HepG2 (cell line): ENCODE results near the gene SP5. TPM values are rescaled to one million over a fixed set of nuclear protein-coding genes. Genes with fewer than 3 reads are reported as not detected.

Experiments used
- DNMT1 ChIP-seq: sonication (generic); formaldehyde crosslinking; IDR thresholded peaks from 2 replicates; pipeline ENCODE4 v1.5.1; 2020; ENCODE audit warnings: mild to moderate bottlenecking, missing genetic modification reagents
- GABPB1 ChIP-seq: IDR thresholded peaks from 2 replicates; pipeline ENCODE4 v1.6.1; 2016; ENCODE audit warnings: mild to moderate bottlenecking, missing genetic modification reagents, moderate library complexity, missing compliant biosample characterization
- MXD3 ChIP-seq: IDR thresholded peaks from 2 replicates; pipeline ENCODE4 v1.6.1; 2016; ENCODE audit warnings: mild to moderate bottlenecking, missing biosample characterization, missing genetic modification reagents
- NFE2 ChIP-seq: sonication (generic); formaldehyde crosslinking; IDR thresholded peaks from 2 replicates; pipeline ENCODE4 v1.4.0; 2020; ENCODE audit warnings: missing genetic modification reagents
- POLR2G ChIP-seq: fragments of 200-400 bp; formaldehyde crosslinking; IDR thresholded peaks from 2 replicates; pipeline ENCODE4 v1.6.1; 2018; ENCODE audit warnings: mild to moderate bottlenecking, low read depth, low read length, moderate library complexity
- RXRA ChIP-seq: sonication (generic); formaldehyde crosslinking; IDR thresholded peaks from 2 replicates; pipeline ENCODE4 v1.5.1; 2020; ENCODE audit warnings: missing genetic modification reagents
- SNAI1 ChIP-seq: sonication (generic); formaldehyde crosslinking; IDR thresholded peaks from 2 replicates; pipeline ENCODE4 v1.5.0; 2020; ENCODE audit warnings: mild to moderate bottlenecking, missing genetic modification reagents, borderline replicate concordance
- THRA ChIP-seq: sonication (generic); formaldehyde crosslinking; IDR thresholded peaks from 2 replicates; pipeline ENCODE4 v1.4.0; 2020; ENCODE audit warnings: missing genetic modification reagents, borderline replicate concordance
- TMF1 ChIP-seq: sonication (generic); formaldehyde crosslinking; IDR thresholded peaks from 2 replicates; pipeline ENCODE4 v1.8.1; 2022; ENCODE audit warnings: low read depth, missing genetic modification reagents
- ZNF235 ChIP-seq: sonication (generic); formaldehyde crosslinking; IDR thresholded peaks from 2 replicates; pipeline ENCODE4 v1.8.1; 2023; ENCODE audit warnings: mild to moderate bottlenecking, missing genetic modification reagents, borderline replicate concordance
- ZNF431 ChIP-seq: sonication (generic); formaldehyde crosslinking; IDR thresholded peaks from 2 replicates; pipeline ENCODE4 v1.9.0; 2022; ENCODE audit warnings: missing genetic modification reagents, low read depth, mild to moderate bottlenecking, borderline replicate concordance
- ZNF546 ChIP-seq: sonication (generic); formaldehyde crosslinking; conservative IDR thresholded peaks from 2 replicates; pipeline ENCODE4 v1.8.1; 2023; ENCODE audit warnings: mild to moderate bottlenecking, missing genetic modification reagents
- ZNF558 ChIP-seq: sonication (generic); formaldehyde crosslinking; IDR thresholded peaks from 2 replicates; pipeline ENCODE4 v1.9.0; 2022; ENCODE audit warnings: mild to moderate bottlenecking, missing genetic modification reagents, borderline replicate concordance
- ZNF768 ChIP-seq: sonication (generic); formaldehyde crosslinking; IDR thresholded peaks from 2 replicates; pipeline ENCODE4 v1.4.0; 2020; ENCODE audit warnings: missing genetic modification reagents
- polyA plus RNA-seq, 8 experiments: library from polyadenylated mRNA; depleted of rRNA in 3 of 8; stranded (reverse) in 7 of 8; unstranded in 1 of 8; fragments of >200 nt; fragmentation: Illumina TruSeq in 4 of 8; extraction: Trizol in 4 of 8; gene quantifications; 2 replicates each; pipeline versions ENCODE4 v1.2.1 to v1.2.3, GENCODE V29; 2011 to 2016; ENCODE audit warnings: low read depth in 4 of 8, missing spikeins in 1 of 8, mixed read lengths in 1 of 8; ENCODE audit not compliant: insufficient read depth in 1 of 8
- total RNA-seq, 5 experiments: library from RNA; depleted of rRNA; stranded (reverse); fragments of >200 nt; fragmentation: Illumina TruSeq; extraction: Trizol; gene quantifications; 2 replicates each; pipeline ENCODE4 v1.2.3, GENCODE V29; 2016; ENCODE audit warnings: low read depth in 1 of 5
- TF ChIP-seq, protein P1 (sequence below): sonication (generic); formaldehyde crosslinking; IDR thresholded peaks from 2 replicates; pipeline ENCODE4 v1.8.1; 2023; ENCODE audit warnings: mild to moderate bottlenecking, inconsistent platforms, moderate library complexity, missing genetic modification reagents, borderline replicate concordance
- TF ChIP-seq, protein P2 (sequence below): sonication (generic); formaldehyde crosslinking; IDR thresholded peaks from 2 replicates; pipeline ENCODE4 v1.5.0; 2020; ENCODE audit warnings: missing genetic modification reagents
- TF ChIP-seq, protein P3 (sequence below): sonication (generic); formaldehyde crosslinking; IDR thresholded peaks from 2 replicates; pipeline ENCODE4 v1.4.0; 2020; ENCODE audit warnings: missing genetic modification reagents, borderline replicate concordance

SP5 gene
- total and polyA plus RNA-seq, 2 of the 13 experiments (the other 11 are each of a cell fraction or from before 2014, with no cell fraction given), result 50.8 to 119 TPM

DNA sequence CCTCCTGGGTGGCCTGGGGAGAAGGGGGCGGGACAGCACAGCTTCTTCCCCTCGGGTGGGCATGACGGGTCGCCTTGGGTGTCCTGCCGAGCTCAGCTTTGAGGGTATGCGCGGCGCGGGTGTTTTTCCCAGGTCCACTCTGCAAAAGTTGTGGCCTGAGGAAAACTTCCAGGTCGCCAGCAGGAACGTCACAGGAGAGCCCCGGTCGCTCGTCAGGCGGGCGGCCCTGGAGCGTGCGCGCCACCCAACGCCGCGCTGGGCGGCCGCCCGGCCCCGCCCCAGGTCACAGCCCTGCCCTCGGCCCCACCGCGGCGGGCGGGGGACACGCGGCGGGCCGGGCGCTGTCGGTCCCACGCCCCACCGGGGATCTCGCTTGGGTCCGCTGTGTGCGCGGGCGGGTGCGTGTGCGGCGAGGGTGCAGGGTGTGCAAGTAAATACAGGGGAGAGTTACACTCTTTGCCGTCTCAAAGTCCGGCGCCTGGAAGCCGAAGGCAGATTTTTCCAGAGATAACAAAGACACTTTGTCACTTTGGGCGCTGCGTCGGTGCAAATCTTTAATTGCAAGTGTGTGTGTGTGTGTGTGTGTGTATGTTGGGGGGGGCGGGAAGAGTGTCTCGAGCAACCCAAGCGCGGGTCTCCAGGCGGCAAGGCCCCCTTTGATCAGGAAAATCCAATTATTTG lies 616 bp upstream of the SP5 start (continued):
- TF ChIP-seq MXD3, result no peak
- TF ChIP-seq RXRA (CRISPR knock-in tag), result peak; percentile 57
- TF ChIP-seq NFE2 (CRISPR knock-in tag), result no peak
- TF ChIP-seq ZNF235, result peak; percentile 80; the same call in 1 of the 2 replicates
- 0 out of 2 replicates have a peak, but pooled peaks have one; percentile 20 for TF ChIP-seq THRA
- TF ChIP-seq ZNF768 (CRISPR knock-in tag), result peak; percentile 72; the same call in 1 of the 2 replicates
- TF ChIP-seq SNAI1 (CRISPR knock-in tag), result 0 out of 2 replicates have a peak, but pooled peaks have one; percentile 63
- peak; percentile 74 for TF ChIP-seq GABPB1 (CRISPR knock-in tag)
- peak; percentile 66; the same call in 1 of the 2 replicates for TF ChIP-seq ZNF431
- TF ChIP-seq ZNF546 (CRISPR knock-in tag), result peak; percentile 98
- peak; percentile 51; the same call in 1 of the 2 replicates for TF ChIP-seq ZNF558 (CRISPR knock-in tag)
- TF ChIP-seq, protein P1, sequence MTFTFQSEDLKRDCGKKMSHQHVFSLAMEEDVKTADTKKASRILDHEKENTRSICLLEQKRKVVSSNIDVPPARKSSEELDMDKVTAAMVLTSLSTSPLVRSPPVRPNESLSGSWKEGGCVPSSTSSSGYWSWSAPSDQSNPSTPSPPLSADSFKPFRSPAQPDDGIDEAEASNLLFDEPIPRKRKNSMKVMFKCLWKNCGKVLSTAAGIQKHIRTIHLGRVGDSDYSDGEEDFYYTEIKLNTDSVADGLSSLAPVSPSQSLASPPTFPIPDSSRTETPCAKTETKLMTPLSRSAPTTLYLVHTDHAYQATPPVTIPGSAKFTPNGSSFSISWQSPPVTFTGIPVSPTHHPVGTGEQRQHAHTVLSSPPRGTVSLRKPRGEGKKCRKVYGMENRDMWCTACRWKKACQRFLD (CRISPR knock-in tag), result no peak
- TF ChIP-seq TMF1 (CRISPR knock-in tag), result no peak
- TF ChIP-seq, protein P2, sequence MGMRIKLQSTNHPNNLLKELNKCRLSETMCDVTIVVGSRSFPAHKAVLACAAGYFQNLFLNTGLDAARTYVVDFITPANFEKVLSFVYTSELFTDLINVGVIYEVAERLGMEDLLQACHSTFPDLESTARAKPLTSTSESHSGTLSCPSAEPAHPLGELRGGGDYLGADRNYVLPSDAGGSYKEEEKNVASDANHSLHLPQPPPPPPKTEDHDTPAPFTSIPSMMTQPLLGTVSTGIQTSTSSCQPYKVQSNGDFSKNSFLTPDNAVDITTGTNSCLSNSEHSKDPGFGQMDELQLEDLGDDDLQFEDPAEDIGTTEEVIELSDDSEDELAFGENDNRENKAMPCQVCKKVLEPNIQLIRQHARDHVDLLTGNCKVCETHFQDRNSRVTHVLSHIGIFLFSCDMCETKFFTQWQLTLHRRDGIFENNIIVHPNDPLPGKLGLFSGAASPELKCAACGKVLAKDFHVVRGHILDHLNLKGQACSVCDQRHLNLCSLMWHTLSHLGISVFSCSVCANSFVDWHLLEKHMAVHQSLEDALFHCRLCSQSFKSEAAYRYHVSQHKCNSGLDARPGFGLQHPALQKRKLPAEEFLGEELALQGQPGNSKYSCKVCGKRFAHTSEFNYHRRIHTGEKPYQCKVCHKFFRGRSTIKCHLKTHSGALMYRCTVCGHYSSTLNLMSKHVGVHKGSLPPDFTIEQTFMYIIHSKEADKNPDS (CRISPR knock-in tag), result peak; percentile 84; the same call in 1 of the 2 replicates
- no peak for TF ChIP-seq DNMT1
- TF ChIP-seq, protein P3, sequence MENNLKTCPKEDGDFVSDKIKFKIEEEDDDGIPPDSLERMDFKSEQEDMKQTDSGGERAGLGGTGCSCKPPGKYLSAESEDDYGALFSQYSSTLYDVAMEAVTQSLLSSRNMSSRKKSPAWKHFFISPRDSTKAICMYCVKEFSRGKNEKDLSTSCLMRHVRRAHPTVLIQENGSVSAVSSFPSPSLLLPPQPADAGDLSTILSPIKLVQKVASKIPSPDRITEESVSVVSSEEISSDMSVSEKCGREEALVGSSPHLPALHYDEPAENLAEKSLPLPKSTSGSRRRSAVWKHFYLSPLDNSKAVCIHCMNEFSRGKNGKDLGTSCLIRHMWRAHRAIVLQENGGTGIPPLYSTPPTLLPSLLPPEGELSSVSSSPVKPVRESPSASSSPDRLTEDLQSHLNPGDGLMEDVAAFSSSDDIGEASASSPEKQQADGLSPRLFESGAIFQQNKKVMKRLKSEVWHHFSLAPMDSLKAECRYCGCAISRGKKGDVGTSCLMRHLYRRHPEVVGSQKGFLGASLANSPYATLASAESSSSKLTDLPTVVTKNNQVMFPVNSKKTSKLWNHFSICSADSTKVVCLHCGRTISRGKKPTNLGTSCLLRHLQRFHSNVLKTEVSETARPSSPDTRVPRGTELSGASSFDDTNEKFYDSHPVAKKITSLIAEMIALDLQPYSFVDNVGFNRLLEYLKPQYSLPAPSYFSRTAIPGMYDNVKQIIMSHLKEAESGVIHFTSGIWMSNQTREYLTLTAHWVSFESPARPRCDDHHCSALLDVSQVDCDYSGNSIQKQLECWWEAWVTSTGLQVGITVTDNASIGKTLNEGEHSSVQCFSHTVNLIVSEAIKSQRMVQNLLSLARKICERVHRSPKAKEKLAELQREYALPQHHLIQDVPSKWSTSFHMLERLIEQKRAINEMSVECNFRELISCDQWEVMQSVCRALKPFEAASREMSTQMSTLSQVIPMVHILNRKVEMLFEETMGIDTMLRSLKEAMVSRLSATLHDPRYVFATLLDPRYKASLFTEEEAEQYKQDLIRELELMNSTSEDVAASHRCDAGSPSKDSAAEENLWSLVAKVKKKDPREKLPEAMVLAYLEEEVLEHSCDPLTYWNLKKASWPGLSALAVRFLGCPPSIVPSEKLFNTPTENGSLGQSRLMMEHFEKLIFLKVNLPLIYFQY, result peak; percentile 30; the same call in 1 of the 2 replicates
- peak; percentile 83 for TF ChIP-seq POLR2G
